NCI-H524 treated with DMSO at 0.1 percent for 48 hours (cell line): ENCODE measurements around the gene LDLRAD1.
"Not testable (repeated sequence)": the region's sequence is repeated elsewhere in the genome, so short reads cannot be mapped to it uniquely, and the experiment has no call there.

Experiments used
- DNase-seq: peaks from one replicate; lab custom pipeline; 2025; lab: John Stamatoyannopoulos, UW

The LDLRAD1 gene

DNA sequence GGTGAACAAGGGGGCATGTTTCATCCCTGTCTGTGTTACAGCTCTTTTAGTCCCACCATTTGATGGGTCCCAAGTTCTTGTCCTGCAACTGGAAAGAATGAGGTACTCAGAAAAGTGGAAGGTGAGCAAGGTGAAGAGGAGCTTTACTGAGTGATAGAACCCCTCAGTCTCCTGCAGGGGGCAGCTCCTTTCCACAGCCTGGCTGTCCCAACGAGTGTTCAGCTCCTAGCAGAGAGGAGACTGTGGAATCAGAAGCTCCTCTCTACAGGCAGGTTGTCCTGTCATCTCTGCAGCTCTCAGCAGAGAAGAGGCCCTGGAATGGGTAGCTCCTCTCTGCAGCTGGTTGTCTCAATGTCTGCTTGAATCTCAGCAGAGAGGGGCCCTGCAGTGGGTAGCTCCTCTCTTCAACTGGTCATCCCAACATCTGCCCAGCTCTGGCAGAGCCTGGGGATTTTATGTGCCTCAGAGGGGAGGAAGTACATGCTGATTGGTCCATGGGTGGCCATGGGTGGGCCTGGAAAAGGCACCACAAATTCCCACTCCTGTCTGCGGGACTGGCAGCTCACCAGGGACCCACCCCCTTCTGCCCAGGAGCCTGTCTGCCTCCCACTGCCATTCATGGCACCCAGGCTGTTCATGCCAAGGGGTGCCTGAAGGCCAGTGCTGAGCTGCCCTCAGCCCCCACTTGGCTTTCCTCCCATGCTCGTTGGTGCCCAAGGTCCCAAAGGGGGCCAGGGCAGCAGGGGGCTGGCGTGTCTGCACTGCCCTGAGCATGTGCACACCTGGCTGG is 25.7 kb downstream of the LDLRAD1 start:
- DNase-seq, result no peak

DNA sequence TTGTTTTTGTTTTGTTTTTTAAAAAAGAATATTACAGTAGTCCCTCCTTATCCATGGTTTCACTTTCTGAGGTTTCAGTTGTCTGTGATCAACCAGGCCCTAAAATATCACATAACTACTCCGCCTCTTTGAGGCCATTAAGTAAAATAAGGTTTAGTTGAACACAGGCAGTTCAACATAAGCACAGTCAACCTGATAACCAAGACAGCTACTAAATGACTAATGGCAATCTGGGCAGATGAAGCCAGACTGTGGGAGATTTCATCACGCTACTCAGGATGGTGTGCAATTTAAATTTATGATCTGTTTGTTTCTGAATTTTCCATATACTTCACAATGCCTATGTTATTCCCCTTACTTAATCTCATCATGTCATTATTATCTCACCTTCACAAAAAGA is 30.1 kb downstream of the LDLRAD1 start:
- DNase-seq, result no peak

DNA sequence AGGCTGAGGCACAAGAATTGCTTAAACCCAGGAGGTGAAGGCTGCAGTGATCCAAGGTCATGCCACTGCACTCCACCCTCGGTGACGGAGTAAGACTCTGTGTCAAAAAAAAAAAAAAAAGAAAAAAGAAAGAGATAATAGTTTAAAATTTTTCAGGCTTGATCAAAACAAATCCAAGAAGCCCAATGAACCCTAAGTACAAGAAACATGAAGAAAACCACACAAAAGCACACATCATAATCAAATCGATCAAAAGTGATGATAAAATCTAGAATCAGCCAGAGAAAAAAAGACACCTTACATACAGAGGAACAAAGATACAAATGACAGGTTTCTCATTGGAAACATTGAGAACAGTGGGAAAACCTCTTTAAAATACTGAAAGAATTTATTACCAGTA is 31.5 kb downstream of the LDLRAD1 start:
- no peak for DNase-seq

DNA sequence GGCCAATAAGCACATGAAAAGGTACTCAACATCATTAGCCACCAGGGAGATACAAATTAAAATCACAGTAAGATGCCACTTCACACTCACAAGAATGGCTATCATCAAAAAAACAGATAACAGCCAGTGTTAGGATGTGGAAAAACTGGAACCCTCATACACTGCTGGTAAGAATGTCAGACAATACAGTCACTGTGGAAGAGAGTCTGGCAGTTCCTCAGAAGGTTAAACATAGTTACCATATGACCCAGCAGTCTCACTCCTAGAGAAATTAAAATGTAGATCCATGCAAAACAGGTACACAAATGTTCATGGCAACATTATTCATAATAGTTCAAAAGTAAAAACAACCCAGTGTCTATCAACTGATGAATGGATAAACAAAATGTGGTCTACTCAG is 33.3 kb downstream of the LDLRAD1 start:
- no peak for DNase-seq

DNA sequence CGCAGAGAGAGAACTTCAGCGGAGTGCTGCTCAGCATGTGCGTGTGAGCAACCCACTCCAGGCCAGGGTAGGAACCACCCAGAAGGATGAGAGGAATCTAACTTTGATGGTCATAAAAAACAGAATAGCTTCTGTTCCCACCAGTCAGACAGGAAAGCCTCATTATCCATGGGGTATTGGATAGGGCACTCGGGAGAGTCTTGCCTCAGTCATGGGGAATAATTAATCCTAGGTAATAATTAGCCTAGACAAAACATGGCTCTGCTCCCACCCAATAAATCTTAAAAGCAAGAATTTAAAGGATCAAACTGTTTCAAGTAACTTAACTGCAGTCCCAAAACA is 35.3 kb downstream of the LDLRAD1 start:
- no peak for DNase-seq

DNA sequence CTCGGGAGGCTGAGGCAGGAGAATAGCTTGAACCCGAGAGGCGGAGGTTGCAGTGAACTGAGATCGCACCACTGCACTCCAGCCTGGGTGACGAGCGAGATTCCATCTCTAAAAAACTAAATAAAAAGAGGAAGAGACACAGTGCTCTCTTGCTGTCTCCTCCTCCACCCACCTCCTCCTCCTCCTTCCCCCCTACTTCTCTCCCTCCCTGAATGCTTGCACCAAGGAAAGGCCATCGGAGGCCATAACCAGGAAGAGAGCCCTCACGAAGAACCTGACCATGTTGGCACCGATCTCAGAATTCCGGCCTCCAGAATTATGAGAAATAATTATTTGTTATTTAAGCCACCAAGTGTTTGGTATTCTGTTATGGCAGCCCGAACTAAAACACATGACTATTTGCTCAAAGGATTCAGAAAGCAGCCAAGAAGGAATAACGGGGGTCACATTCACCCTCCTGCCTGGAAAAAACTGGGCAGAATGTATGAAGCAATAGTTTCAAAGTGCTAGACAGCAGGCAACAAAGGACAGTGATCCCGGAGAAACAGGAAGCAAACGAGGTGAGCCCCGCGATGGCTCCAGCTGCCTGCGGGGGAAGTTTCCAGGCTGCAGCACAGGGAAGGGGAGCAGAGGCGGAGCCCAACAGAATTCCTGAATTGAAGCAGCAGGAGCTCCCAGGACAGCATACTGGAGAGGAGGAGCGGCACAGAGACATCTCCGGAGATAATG is 35.8 kb downstream of the LDLRAD1 start:
- no peak for DNase-seq

DNA sequence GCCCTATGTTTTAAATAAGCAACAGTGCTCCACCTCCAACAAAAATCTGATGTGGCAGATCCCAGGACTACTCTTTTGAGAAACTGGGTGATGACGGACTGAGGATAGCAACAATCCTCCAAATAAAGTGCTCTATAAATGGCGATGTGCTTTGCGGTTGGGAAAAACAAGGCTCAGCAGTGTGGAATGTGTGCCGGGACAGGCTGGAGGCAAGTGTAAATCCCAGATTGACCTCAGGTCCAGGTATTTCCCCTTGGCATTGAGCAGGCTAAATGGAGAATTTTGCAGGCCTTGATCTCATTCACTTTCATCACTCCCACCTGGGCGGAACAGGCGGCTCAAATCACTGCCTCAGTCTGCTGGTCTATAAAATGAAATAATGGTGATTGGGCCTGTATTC is 36.8 kb downstream of the LDLRAD1 start:
- DNase-seq, result no peak

DNA sequence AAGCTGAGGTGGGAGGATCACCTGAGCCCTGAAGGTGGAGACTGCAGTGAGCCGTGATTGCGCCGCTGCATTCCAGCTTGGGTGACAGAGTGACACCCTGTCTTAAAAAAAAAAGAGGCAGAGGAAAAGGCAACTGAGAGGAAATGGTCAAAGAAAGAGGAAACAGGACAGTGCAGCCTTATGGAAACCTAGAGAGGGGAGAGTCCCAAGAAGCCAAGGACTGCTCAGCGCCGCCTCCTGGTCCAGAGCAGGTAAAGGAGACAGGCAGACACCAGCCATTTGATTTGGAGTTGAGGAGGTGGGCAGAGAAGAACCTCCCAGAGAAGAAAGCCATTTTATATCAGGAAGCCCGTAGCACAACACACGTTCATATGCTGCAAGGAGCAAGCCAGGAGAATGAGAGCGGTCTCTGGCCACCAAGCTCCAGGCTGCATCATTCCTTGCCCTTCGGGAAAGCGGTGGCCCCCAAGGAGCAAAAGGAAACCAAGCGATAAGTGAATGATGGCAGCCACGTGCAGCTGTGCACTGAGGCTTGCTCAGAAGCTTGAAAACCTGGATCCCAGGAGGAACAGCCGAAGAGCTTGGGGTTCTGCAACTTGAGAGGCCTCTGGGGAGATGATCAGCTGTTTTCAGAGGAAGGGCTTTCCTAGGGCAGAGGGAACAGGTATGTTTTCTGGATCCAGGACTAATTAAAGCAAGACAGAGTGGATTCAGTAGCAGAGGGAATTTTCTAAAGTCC is 38.1 kb downstream of the LDLRAD1 start:
- no peak for DNase-seq

DNA sequence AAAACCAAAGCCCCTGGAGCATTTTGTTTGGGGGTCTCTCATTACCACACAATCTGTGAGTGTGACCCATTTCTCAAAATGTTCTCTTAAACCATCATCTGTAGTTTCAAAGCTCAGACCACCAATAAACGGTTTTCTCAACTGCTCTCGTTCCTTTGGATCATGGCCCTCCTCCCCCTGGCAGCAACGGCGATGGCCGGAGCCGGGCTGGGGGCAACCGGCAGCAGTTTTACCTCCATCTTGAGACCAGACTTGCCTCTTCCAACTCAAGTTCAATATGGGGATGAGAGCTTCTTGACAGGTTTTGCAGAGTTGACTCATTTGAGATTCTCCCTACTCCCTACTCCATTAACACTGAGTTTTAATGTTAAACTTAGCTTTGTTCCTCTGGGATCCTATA is 42.1 kb downstream of the LDLRAD1 start:
- no peak for DNase-seq

DNA sequence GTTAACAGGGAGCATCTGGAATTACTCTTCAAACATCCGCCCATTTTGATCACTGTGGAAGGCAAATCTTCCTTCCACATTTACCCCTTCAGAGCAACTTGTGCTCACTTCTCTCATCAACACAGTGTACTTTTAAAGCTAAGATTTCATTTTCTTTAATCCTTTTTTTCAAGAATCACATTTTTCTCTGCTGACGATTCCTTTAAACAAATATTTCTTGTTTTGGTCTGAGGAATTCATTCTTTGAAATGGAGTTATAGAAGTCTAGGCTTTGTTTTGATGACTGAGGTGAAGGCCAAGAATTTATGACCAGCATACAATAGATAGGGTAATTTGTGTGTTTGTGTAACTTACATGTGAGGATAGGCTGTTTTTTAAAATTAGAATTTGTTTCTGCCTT is 46.3 kb downstream of the LDLRAD1 start:
- DNase-seq, result no peak

DNA sequence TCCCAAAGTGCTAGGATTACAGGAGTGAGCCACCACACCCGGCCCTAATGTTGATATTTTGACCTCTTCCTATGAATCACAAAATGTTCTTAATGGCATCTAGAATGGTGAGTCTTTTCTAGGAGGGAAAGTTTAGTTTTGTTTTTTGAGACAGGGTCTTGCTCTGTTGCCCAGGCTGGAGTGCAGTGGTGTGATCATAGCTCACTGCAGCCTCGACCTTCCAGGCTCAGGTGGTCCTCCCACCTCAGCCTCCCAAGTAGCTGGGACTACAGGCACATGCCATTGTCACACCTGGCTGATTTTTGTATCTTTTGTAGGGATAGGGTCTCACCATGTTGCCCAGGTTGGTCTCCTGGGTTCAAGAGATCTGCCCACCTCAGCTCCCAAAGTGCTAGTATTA is 48.7 kb downstream of the LDLRAD1 start:
- DNase-seq, result not testable (repeated sequence)

DNA sequence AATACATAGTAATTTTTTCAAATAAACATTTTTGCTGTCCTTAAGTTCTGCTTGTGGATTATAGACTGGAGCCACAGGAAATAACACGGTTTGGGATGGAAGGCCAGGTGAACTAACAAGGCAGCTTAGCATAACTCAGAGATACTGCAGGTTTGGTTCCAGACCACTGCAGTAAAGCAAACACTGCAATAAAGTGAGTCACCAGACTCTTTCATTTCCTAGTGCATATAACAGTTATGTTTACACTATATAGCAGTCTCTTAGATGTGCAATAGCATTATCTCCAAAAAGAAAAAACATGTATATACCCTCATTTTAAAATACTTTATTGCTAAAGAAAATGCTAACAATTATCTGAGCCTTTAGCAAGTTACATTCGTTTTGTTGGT is 49.9 kb downstream of the LDLRAD1 start:
- DNase-seq, result no peak

DNA sequence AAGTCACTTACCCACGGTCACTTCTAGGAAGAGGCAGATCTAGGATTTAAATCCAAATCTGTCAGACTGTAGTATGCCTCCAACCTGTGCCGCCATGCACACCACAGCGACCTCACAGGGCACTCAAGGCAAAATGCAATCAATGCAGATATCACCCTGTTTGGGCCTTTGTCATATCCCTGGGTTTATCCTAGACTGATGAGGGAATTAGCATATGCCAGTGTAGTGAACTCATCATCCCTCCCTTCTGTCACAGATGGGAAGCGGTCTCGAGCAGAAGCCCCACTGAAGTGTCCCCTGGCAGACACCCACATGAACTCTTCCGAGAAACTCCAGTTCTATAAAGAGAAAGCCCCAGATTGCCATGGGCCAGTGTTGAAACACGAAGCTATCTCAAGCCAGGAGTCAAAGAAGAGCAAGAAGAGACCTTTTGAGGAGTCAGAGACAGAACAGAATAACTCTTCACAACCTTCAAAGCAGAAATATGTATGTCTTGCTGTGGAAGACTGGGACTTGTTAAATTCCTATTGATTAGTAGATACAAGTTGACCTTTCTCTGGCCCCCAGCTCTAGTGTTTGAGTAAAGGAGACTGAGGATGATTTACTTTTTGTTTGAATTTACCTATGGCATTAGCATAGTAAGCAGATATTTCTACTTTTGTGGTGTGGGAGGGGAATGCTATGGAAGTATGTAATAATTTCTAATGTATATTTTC is 50.4 kb downstream of the LDLRAD1 start:
- DNase-seq, result peak; percentile 80

DNA sequence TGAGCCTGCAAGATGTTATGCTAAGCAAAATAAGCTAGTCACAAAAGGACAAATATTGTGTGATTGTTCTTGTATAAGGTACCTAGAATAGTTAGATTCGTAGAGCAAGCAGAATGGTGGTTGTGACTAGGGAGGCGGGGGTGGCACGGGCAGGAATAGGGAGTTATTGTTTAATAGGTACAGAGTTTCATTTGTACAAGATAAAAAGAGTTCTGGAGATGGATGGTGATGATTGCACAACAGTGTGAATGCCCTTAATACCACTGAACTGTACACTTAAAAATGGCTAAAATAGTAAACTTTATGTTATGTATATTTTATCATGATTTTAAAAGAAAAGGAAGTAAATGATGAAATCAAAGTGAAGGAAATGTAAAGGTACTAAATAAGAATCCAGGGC is 51.2 kb downstream of the LDLRAD1 start:
- DNase-seq, result no peak

DNA sequence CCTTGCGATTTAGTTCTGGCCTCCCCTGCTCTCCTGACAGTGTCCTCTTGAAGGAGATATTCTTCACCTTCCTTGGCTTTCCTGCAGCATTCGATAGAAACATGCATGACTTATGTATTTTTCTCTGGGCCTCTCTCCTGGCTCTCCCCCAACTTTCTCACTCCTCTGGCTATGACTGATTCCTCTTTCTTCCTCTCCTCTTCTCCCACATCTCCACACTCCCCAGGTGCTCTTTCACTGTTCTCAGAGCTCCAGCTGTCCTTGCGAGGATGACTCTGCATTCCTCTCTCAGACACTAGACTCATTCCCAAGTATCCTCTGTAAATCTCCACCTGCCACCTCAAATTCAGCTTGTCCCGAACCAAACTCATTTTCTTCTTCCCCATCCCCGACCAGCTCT is 53.9 kb downstream of the LDLRAD1 start:
- no peak for DNase-seq

DNA sequence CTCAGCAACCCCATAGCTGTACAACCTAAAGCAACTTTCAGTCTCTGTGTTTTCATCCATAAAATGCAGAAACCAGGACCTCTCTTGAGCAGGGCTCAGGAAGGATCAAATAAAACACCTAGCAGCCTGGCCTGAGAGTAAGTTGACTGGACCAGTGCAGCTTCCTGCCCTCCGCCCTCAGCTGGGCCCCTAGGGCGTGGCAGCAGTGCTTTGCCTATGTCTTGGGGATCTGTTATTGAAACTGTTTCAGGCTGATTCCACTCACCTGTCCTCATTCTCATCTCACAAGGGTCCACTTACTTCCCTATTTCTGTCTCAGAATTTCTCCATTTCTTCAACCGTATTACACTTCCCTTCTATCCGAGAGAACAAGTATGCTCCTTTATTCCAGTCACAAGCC is 54.5 kb downstream of the LDLRAD1 start:
- no peak for DNase-seq

DNA sequence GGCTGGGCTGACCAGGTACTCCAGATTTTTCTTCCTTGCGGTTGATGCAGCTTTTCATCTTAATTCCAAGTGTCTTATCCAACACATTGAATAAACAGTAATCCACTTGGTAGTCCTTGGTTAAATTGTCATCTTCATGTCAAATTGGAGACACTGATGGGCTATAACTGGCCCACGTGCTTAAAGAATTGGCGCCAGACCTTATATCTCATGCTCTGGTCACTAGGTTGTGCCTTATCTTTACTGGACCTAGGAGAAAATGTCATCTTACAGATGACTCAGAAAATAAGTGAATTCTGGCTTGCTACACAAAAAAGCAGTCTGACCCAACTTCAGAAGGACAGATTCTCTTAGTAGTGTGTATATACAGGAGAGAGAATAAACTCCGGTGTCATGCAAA is 55.6 kb downstream of the LDLRAD1 start:
- no peak for DNase-seq

DNA sequence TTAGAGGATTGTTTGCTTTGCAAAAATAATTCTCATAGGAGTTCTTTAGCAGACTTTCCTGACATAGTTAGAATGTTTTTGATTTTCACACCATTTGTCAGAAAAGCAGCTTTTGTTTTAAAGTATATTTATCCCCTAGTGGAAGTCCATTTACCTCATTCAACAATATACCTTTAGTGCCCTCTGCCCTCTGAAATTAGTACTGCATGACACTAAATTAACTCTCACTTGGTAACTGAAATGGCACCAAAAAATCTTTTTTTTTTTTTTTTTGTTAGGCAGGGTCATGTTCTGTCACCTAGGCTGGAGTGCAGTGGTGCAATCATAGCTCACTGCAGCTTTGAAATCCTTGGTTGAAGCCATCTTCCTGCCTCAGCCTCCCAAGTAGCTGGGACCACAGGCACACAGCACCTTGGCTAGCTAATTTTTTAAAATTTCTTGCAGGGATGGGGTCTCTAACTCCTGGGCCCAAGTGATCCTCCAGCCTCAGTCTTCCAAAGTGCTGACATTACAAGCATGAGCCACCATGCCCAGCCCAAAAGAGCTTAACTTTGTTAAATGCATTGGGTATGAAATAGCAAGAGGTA is 58.2 kb downstream of the LDLRAD1 start:
- DNase-seq, result no peak
